NCI-H146 (cell line): ENCODE results near the gene CTAGE8.
"Not testable (repeated sequence)": the region's sequence is repeated elsewhere in the genome, so short reads cannot be mapped to it uniquely, and the experiment has no call there.

Experiments
- DNase-seq: peaks from one replicate; lab custom pipeline; 2025; lab: John Stamatoyannopoulos, UW

Gene CTAGE8

DNA sequence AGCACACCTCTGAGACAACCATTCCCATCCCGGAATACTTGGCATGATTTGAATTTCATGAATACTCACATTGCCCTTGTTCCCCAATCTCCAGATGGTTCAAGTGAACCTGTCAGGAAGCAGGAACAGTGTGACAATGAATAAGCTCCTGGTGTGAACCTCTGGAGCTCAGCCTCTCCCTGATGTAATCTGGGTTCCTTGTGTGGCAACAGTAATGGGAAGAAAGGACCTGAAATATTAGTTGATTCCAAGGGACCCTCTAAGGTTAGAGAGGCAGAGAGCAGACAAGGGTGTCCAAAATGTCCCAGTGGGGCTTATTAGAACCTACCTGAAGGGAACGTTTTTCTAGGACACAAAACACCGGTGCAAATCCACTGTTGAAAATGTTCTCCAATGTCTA is 13.0 kb downstream of the CTAGE8 start:
- no peak for DNase-seq

DNA sequence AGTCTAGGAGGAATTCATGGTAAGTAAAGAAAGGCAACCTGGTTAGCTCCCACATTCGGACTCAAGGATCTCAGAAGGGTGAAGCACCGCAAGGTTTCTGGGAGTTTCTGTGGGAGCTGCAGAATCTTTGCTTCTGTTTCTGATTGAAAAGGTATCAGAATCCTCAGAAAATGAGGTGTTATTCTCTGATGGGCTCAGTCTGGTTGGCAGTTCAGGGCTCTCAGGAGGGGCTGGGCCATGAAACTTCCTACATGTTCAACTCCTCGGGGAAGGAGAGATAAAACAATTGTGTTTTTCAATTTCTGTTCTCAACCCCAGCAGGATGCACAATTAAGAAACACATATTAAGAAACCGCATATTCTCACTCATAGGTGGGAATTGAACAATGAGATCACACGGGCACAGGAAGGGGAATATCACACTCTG is 13.6 kb downstream of the CTAGE8 start:
- DNase-seq, result no peak

DNA sequence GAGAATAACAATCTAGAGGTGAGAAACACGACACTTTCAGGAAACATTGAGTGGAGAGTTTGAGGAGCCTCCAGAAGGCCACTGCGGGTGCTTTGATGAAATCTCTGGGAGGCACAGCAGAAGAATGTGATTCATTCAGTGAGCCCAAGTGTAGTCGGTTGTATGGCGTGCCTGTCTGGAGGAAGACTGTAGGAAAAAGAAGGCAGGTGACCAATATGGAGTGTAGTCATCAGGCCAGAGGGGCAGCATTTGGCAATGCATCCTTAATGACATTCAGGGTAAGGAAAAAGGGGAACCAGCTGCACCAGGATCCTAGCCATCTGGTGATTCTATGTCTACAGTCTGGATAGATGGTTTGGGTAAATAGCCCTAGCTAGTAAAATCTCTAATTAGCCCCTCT is 16.8 kb downstream of the CTAGE8 start:
- not testable (repeated sequence) for DNase-seq

DNA sequence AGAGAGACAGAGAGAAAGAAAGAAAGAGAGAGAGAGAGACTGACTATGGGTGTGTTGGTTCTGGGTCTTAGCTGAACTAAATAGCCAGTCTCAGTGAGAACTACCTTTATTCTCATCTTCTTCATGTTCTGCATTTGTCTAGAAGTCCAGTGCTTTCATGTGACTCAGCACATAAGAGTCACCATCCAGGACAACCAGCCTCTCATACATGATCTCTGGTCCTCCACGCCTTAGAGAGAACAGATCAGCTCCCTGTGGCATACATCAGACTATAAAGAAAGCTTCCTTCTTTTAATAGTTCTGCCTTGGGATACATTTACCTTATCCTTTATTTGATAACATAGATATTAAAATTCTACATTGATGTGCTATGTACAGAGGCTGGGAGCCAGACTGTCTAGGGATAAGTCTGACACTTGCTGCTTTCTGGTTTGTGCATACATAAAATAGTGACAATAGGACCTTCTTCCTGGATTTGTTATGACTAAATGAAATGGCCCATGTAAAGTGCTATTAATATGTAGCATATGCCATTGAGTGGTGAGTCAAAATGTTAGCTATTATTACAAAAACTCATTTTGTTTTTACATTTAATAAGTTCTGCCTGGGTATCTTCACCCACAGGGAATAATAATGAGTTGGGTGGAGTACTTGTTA is 21.3 kb downstream of the CTAGE8 start:
- DNase-seq, result not testable (repeated sequence)

DNA sequence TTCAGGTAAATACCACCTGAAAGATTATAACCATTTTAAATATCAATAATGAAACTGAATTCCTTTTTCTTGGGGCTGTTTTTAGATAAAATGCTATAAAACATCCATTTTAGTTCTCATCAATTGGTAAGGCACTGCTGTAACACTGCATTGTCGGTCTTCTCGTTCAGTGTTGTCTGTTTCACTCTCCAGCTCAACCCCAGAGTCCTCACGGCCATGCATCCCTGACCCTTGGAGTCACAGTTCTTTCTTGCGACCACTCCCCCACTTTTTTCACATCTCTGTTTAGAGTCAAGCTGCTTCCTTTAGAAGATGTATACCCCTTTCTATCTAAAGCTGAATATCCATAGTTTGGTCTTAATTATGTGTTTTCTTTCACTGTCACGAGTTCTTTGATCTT is 22.1 kb downstream of the CTAGE8 start:
- DNase-seq, result not testable (repeated sequence)

- not testable (repeated sequence) for DNase-seq
Measured at GRCh38 chr7:144245372-144245771, 23.7 kb downstream of the CTAGE8 start.

GRCh38 chr7:144239365-144239764 is 29.7 kb downstream of the CTAGE8 start, which contains the start of gene OR2A42:
Gene OR2A42 (minus strand): TSS chr7:144239605. CDS start chr7:144232843, 6,762 bp downstream.
- not testable (repeated sequence) for DNase-seq

- not testable (repeated sequence) for DNase-seq
Measured at GRCh38 chr7:144238530-144239082, 30.5 kb downstream of the CTAGE8 start.

- DNase-seq, result not testable (repeated sequence)
Measured at GRCh38 chr7:144233039-144233438, 36.0 kb downstream of the CTAGE8 start.

DNA sequence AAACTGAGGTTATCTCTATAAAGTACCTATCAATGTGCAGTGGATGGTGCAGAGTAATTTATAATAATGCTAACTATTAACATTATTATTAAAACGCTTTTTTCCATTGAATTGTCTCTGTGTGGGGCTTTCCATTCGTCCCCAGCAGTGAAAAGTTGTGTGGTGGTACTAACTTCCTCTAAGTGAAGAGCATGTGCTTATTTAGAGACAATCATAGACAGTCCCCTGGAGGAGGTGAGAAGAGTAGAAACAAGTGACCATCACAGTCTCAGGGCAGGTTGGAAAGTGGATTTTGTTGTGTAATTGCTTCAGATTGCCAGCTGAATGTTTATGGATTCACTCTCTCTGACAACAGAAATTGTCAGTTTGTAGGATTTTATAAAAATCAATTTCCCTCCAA is 38.1 kb downstream of the CTAGE8 start:
- DNase-seq, result not testable (repeated sequence)

DNA sequence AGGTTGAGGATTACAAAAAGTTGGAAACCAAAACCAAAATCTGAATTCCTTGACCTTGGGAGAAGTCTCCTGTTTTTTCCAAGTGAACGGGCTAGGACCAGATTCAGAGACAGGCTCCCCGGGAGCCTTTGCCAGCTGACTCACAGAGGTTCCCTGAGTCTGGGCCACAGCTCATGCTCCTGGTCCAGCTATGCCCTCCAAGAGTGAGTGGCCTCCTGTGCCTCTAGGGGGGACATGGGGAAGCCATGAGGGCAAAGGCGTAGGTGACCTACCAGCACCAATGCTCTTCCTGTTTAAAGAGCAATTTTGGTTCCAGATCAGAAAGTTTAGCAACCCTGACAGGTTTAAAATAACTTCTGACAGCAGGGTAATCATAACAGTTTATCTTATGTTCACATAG is 40.3 kb downstream of the CTAGE8 start:
- not testable (repeated sequence) for DNase-seq

- not testable (repeated sequence) for DNase-seq
Measured at GRCh38 chr7:144226866-144227265, 42.2 kb downstream of the CTAGE8 start.

GRCh38 chr7:144223675-144224074 is 45.4 kb downstream of the CTAGE8 start:
- not testable (repeated sequence) for DNase-seq

DNA sequence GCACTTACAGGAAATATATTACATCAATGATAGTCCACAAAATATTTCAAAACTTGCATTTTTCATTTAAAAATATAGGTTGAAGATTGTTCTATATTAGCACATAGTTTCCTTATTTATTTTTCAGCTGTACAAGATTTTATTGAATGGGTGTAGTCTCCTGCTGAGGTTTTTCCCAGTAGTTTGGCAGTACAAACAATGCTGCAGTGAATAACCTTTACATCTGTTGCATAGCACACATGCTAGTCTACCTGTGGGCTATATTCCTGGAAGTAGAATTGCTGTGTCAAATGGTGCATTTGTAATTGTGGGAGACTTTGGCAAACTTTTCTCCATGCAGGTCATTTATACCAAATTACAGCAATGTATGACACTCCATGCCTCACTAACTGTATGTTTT is 48.6 kb downstream of the CTAGE8 start:
- DNase-seq, result not testable (repeated sequence)

DNA sequence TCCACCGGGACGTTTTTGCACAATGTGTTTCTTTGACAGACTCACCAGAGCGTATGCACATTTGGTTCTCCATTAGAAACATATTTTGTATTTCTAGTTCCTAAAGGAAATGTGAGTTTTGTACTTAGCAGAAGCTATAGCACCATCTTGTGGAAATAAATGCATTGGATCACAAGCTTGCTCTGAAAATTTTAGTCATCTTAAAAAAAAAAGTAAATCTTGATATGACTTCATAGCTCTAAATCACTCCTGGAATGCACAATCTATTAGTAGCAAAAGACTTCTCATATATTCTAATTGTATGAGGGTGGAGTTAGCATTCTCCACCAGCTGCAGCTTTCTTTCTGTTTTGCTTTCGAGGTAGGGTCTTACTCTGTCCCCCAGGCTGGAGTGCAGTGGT is 49.9 kb downstream of the CTAGE8 start:
- DNase-seq, result not testable (repeated sequence)

- DNase-seq, result not testable (repeated sequence)
Measured at GRCh38 chr7:144218581-144218980, 50.5 kb downstream of the CTAGE8 start.

GRCh38 chr7:144217200-144217599 is 51.9 kb downstream of the CTAGE8 start:
- DNase-seq, result not testable (repeated sequence)
